Small intestine (tissue), 7 donors: ENCODE data around the gene TBL1XR1. TPM values are rescaled to one million over a fixed set of nuclear protein-coding genes. Genes with fewer than 3 reads are reported as not detected.
"Not testable (repeated sequence)": the region's sequence is repeated elsewhere in the genome, so short reads cannot be mapped to it uniquely, and the experiment has no call there.

Source experiments
- DNase-seq, 2 donors: peaks; one replicate each; pipeline versions ENCODE4 v3.0.0 to v3.0.0-alpha.2; 2013
- FAIRE-seq: peaks from 2 replicates; lab custom pipeline; 2012; peaks lifted over from hg19 to GRCh38; lab: Jason Lieb, UNC
- H3K27ac ChIP-seq, 3 donors: one replicate each; pipeline ENCODE4 v1.5.1; 2013; ENCODE audit warnings: low read length in 2 of 3, mild to moderate bottlenecking in 2 of 3, control low read depth in 1 of 3, inconsistent platforms in 1 of 3, low read depth in 1 of 3, moderate library complexity in 1 of 3
- H3K27me3 ChIP-seq, 3 donors: one replicate each; pipeline ENCODE4 v1.6.1; 2013; ENCODE audit warnings: low read length in 3 of 3, inconsistent platforms in 1 of 3; ENCODE audit not compliant: control insufficient read depth in 3 of 3, insufficient read depth in 3 of 3
- H3K36me3 ChIP-seq, 3 donors: one replicate each; pipeline ENCODE4 v1.6.1; 2013; ENCODE audit warnings: low read length in 3 of 3, inconsistent platforms in 1 of 3, low read depth in 1 of 3, mild to moderate bottlenecking in 1 of 3, moderate library complexity in 1 of 3; ENCODE audit not compliant: control insufficient read depth in 3 of 3, insufficient read depth in 2 of 3
- H3K4me1 ChIP-seq, 3 donors: one replicate each; pipeline ENCODE4 v1.6.1; 2013; ENCODE audit warnings: low read length in 2 of 3, inconsistent platforms in 1 of 3, low read depth in 1 of 3, mild to moderate bottlenecking in 1 of 3, moderate library complexity in 1 of 3; ENCODE audit not compliant: control insufficient read depth in 3 of 3, insufficient read depth in 2 of 3
- H3K4me3 ChIP-seq, 3 donors: one replicate each; pipeline ENCODE4 v1.5.1; 2013; ENCODE audit warnings: low read length in 3 of 3, control low read depth in 1 of 3, inconsistent platforms in 1 of 3, low read depth in 1 of 3, mild to moderate bottlenecking in 1 of 3, moderate library complexity in 1 of 3
- H3K9me3 ChIP-seq, 2 donors: one replicate each; pipeline ENCODE4 v1.6.1; 2013; ENCODE audit warnings: low read depth in 1 of 2, low read length in 1 of 2; ENCODE audit not compliant: control insufficient read depth in 2 of 2, insufficient read depth in 1 of 2
- WGBS, 3 donors: extraction: QIAGEN DNeasy Blood & Tissue Kit; methylation state at CpG; one replicate each; pipeline ENCODE4 v1.1.7; 2013; 5-methylcytosine and 5-hydroxymethylcytosine counted together
- polyA plus RNA-seq, 4 donors: library from polyadenylated mRNA; stranded (reverse) in 3 of 4; unstranded in 1 of 4; fragments of 200-250 nt in 3 of 4; fragments of 120-200 nt in 1 of 4; gene quantifications; one replicate each; pipeline versions ENCODE4 v1.2.1 to v1.2.3, GENCODE V29; 2013
- donor health status: healthy with polysubstance abuse.
- donor health status: control.
- donor health status: control.
- donor health status: Bipolar disorder and iron deficiency.
- donor health status: healthy.

TBL1XR1 gene
- polyA plus RNA-seq, 4 donors: 13.8 to 74.8 (median 27.7) TPM

- peaks cover 0 to 13% of the 10 kb centered on the region in 2 donors for H3K9me3 ChIP-seq
- no peaks in the 10 kb centered on the region for H3K4me1 ChIP-seq
- DNase-seq (no peak), FAIRE-seq (no peak)
- no peak overlapping the region for H3K27ac ChIP-seq
- no peak overlapping the region for H3K4me3 ChIP-seq
- H3K36me3 ChIP-seq: no peaks in the 10 kb centered on the region
- H3K27me3 ChIP-seq: no peaks in the 10 kb centered on the region
Measured at GRCh38 chr3:177005718-177006405, 191.4 kb downstream of the TBL1XR1 start.

DNA sequence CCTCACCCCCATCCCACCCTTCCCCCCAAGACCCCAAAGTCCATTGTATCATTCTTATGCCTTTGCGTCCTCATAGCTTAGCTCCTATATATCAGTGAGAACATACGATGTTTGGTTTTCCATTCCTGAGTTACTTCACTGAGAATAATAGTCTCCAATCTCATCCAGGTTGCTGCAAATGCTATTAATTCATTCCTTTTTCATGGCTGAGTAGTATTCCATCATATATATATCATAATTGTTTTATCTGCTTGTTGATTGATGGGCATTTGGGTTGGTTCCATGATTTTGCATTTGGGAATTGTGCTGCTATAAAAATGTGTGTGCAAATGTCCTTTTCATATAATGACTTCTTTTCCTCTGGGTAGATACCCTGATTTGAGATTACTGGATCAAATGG lies 197.1 kb downstream of the TBL1XR1 start:
- not testable (repeated sequence) for DNase-seq, H3K27ac ChIP-seq, H3K9me3 ChIP-seq, FAIRE-seq, H3K4me1 ChIP-seq, H3K36me3 ChIP-seq, H3K27me3 ChIP-seq, H3K4me3 ChIP-seq
- WGBS, 3 donors: 99 to 100% (median 100%) methylated on average over 2 of the region's 2 CpGs

DNA sequence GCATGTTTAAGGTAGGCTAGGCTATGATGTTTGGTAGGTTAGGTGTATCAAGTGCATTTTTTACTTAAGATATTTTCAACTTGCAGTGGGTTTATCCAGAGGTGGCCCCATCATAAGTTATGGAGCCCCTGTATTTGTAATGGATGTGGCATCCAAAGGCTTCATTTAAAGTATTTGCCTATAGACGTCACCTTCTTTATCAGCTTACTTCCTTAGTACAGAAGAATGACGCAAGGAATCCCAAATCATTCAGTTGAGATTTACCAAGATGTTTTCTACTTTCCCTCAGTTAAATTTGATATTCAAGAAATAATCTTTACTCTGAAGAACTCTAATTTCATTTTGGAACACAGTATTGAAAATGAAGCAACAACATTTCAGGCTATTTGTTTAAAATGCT lies 201.3 kb downstream of the TBL1XR1 start:
- WGBS, 3 donors: 79 to 91% (median 88%) methylated on average over 2 of the region's 2 CpGs
- H3K9me3 ChIP-seq: peaks cover 0 to 4% of the 10 kb centered on the region in 2 donors
- H3K4me1 ChIP-seq: no peaks in the 10 kb centered on the region
- no peak overlapping the region for H3K4me3 ChIP-seq
- no peak for FAIRE-seq
- no peaks in the 10 kb centered on the region for H3K27me3 ChIP-seq
- DNase-seq: no peak
- H3K27ac ChIP-seq: no peak overlapping the region
- no peaks in the 10 kb centered on the region for H3K36me3 ChIP-seq

- FAIRE-seq: no peak
- 63 to 83% (median 69%) methylated on average over 4 of the region's 4 CpGs for WGBS, 3 donors
Measured at GRCh38 chr3:176994891-176995781, 202.1 kb downstream of the TBL1XR1 start.

DNA sequence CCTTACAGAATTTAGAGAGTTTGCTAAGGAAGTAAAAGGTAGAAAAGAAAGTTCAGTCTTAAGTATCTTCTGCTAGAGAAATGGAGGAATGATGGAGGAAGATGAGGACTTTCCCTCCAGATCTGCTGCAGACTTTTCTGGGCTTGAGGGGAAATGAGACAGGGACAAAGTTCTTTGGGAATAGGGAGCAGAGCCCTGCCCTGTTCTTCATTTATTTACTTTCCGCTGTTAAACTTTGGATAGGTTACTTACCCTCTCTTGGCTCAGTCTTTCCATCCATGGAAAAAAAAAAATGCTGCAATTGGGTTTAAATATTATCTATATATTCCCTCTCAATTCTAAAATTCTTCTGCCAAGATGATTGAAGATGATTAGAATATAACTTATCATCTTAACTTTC lies 202.9 kb downstream of the TBL1XR1 start:
- H3K36me3 ChIP-seq: no peaks in the 10 kb centered on the region
- H3K27ac ChIP-seq: no peak overlapping the region
- H3K4me3 ChIP-seq: no peak overlapping the region
- H3K27me3 ChIP-seq: no peaks in the 10 kb centered on the region
- DNase-seq (no peak), FAIRE-seq (no peak)
- H3K9me3 ChIP-seq: peaks cover 0 to 4% of the 10 kb centered on the region in 2 donors
- WGBS, 3 donors: 76 to 89% (median 81%) methylated on average over 1 of the region's 1 CpG
- H3K4me1 ChIP-seq: no peaks in the 10 kb centered on the region

More at GRCh38 chr3:176994891-176995781, 202.1 kb downstream of the TBL1XR1 start:
- H3K4me3 ChIP-seq: no peak overlapping the region
- no peaks in the 10 kb centered on the region for H3K27me3 ChIP-seq
- no peak overlapping the region for H3K27ac ChIP-seq
- DNase-seq: no peak
- H3K4me1 ChIP-seq: no peaks in the 10 kb centered on the region
- H3K9me3 ChIP-seq: peaks cover 0 to 4% of the 10 kb centered on the region in 2 donors
- H3K36me3 ChIP-seq: no peaks in the 10 kb centered on the region

DNA sequence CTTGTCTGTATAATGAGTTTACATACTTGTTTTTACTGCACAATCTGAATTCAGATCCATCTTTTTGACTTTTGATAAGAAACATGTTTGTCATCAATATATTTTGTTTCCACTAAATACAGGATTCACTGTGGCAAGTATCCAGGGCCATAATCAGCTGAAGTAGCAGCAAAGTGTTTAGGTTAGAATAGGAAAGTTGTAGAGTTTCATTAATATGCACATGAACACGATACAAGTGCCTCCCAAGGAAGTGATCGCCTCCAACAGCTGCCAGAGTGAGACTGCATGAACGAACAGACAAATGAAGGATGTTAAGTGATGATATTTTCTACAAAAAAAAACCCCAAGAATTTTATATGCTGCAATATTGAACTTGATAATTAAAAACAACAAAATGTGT lies 204.3 kb downstream of the TBL1XR1 start:
- no peak for FAIRE-seq
- Histone ChIP-seq H3K4me3 (no peak overlapping the region), H3K27me3 (no peaks in the 10 kb centered on the region), H3K27ac (no peak overlapping the region), H3K36me3 (no peaks in the 10 kb centered on the region), H3K4me1 (peaks cover 0 to 6% (median 0%) of the 10 kb centered on the region in 3 donors), H3K9me3 (peaks cover 0 to 4% of the 10 kb centered on the region in 2 donors)
- 73 to 88% (median 80%) methylated on average over 3 of the region's 3 CpGs for WGBS, 3 donors
- no peak for DNase-seq

- no peak overlapping the region for H3K4me3 ChIP-seq
- no peaks in the 10 kb centered on the region for H3K27me3 ChIP-seq
- 94 to 98% (median 96%) methylated on average over 11 of the region's 11 CpGs for WGBS, 3 donors
- peaks cover 0 to 7% (median 0%) of the 10 kb centered on the region in 3 donors for H3K4me1 ChIP-seq
- no peaks in the 10 kb centered on the region for H3K36me3 ChIP-seq
- FAIRE-seq (no peak), DNase-seq (no peak)
- no peak overlapping the region for H3K27ac ChIP-seq
- H3K9me3 ChIP-seq: peaks cover 0 to 4% of the 10 kb centered on the region in 2 donors
Measured at GRCh38 chr3:176992565-176992964, 204.7 kb downstream of the TBL1XR1 start.

- Histone ChIP-seq H3K4me3 (no peak overlapping the region), H3K9me3 (peaks cover 0 to 4% of the 10 kb centered on the region in 2 donors), H3K36me3 (no peaks in the 10 kb centered on the region), H3K27me3 (no peaks in the 10 kb centered on the region), H3K27ac (no peak overlapping the region), H3K4me1 (peaks cover 0 to 7% (median 0%) of the 10 kb centered on the region in 3 donors)
- no peak for FAIRE-seq
- DNase-seq: peak in 1 of 2 donors; percentile 2
- WGBS, 3 donors: 41 to 70% (median 45%) methylated on average over 3 of the region's 3 CpGs
Measured at GRCh38 chr3:176988795-176989194, 208.5 kb downstream of the TBL1XR1 start.
